Stimulated activated CD4-positive, alpha-beta T cell treated with anti-CD3 and anti-CD28 coated beads, TNF-alpha, amount 100 ng/mL, for 24 hours (primary cell): ENCODE data around the gene PSMD9.

ENCODE experiments used
- DNase-seq, 3 experiments: peaks; one replicate each; pipeline ENCODE4 v3.0.0-alpha.2; 2020; ENCODE audit warnings: low read depth in 3 of 3

PSMD9 gene

GRCh38 chr12:121955258-121956237 lies 67.0 kb downstream of the PSMD9 start:
- no peak for DNase-seq

DNA sequence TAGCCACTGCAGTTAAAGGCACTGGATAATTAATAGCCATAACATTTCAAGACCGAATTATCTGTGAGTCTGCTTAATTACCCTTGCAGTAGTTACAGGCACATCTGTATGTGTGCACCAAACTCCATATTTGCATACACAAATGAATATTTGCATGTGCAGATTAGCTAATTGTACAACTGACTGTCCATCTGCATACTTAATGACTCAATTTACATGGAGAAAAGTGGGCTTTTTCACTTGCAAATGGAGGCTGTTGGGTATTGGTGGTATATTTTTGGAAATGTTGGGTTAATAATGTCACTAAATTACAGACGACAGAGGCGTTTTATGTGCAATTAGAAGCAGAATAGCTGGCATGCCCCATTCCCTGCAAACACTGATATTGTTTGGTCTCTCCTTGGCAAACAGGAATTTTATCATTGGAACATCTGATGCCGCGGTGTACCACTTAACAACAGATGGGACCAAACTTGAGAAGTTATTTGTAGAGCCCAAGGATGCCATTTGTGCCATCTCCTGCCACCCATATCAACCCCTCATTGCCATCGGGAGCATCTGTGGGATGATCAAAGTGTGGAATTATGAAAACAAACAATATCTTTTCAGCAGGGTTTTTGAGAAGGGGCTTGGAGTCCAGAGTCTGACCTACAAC lies 69.4 kb downstream of the PSMD9 start:
- no peak for DNase-seq

DNA sequence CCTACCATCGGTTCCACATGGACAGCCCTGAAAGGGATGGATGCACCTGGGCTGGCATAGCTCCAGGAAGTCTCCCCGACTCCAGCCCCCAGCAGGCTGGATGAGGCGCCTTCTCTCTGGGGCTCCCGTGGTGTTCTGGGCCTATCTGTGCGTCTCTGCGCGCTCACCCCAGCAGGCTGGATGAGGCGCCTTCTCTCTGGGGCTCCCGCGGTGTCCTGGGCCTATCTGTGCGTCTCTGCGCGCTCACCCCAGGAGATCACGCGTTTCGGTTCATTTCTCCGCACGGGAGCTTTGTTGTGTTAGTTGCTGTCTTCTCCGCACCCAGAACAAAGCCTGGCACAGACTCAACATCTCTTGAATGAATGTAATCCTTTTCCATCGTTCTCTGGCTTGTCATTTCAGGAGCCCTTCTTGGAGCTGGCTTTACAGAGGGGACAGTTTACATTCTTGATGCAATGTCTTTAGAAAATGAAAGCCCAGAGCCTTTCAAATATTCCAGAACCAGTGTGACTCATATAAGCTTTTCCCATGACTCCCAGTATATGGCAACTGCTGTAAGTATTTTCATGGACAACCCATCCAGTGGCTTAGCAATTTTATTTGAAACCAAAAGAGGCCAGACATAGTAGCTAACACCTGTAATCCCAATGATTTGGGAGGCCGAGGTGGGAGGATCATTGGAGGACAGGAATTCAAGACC lies 70.1 kb downstream of the PSMD9 start:
- DNase-seq = no peak

GRCh38 chr12:121960541-121960940 lies 72.0 kb downstream of the PSMD9 start:
- no peak for DNase-seq

DNA sequence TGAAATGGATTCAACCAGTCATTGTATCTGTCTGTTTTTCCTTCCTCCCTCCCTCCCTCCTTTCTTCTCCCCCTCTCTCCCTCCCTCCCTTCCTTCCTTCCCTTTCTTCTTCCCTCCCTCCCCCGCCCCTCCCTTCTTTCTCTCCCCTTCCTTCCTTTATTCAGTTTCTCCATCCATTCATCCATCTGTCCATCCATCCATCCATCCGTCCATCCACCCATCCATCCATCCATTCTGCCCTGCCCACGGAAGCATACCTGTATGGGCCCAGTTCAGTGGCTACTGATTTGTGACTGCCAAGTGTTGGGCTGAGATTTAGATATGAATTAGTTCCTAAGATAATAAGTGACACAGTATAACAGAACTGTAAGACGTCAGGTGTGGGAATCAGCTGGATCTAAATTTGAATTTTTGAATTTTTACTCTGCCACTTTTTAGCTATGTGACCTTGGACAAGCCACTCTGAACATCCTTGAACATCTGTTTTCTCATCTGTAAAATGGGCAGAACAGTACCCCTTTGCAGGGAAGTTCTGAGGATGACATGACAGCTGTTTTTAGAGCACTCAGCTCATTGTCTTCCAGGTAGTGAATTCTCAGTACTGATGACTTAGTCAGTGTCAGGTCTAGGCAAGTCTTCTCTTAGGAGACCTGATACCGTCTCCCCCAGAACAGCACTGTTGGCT lies 72.7 kb downstream of the PSMD9 start:
- no peak for DNase-seq

GRCh38 chr12:121963341-121964018 lies 74.9 kb downstream of the PSMD9 start:
- no peak for DNase-seq

- no peak for DNase-seq
These were observed 76.4 kb downstream of the PSMD9 start for GRCh38 chr12:121964813-121965643.

- no peak for DNase-seq
These were observed 78.4 kb downstream of the PSMD9 start for GRCh38 chr12:121966959-121967358.
